PC-3 (cell line): ENCODE results near the gene PPOX. TPM values are rescaled to one million over a fixed set of nuclear protein-coding genes. Genes with fewer than 3 reads are reported as not detected.

Experiments used
- ATAC-seq: fragments of 200-7000 bp; cut with Tn5 transposase; 2 replicates; pipeline ENCODE4 v1.9.1; 2020; ENCODE audit warnings: mild to moderate bottlenecking, moderate library complexity
- BruUV-seq: library from RNA; stranded (reverse); fragments of 400-500 nt; replicated peaks from 2 replicates; lab custom pipeline; 2021; lab: Mats Ljungman, UMichigan
- CTCF ChIA-PET: fragments of 300-600 bp; sonication (Branson Sonifier 250); formaldehyde crosslinking; loops from one replicate; lab custom pipeline; 2022; ENCODE audit warnings: antibody characterized with exemption; lab: Charles Lee
- POLR2A ChIA-PET: fragments of 300-600 bp; sonication (Branson Sonifier 250); formaldehyde crosslinking; loops from one replicate; lab custom pipeline; 2022; ENCODE audit warnings: antibody characterized with exemption; ENCODE audit not compliant: unreplicated experiment; lab: Charles Lee
- DNase-seq: peaks from one replicate; pipeline ENCODE4 v3.0.0-alpha.2; 2015
- H2AFZ ChIP-seq: fragments of 300-600 bp; sonication (generic); 2 replicates; pipeline ENCODE4 v1.6.0; 2016; ENCODE audit warnings: antibody characterized with exemption, low read length
- H3F3A ChIP-seq: fragments of 300-600 bp; sonication (generic); one replicate; pipeline ENCODE4 v1.6.0; 2017; ENCODE audit warnings: antibody characterized with exemption, low read length, control low read depth, mild to moderate bottlenecking; ENCODE audit not compliant: unreplicated experiment
- H3K27ac ChIP-seq: fragments of 300-600 bp; sonication (generic); 2 replicates; pipeline ENCODE4 v1.5.1; 2016; ENCODE audit warnings: mild to moderate bottlenecking, low read length
- H3K27me3 ChIP-seq: fragments of 300-600 bp; sonication (generic); 2 replicates; pipeline ENCODE4 v1.6.1; 2016; ENCODE audit warnings: low read length, mixed read lengths
- H3K36me3 ChIP-seq: fragments of 300-600 bp; sonication (generic); 2 replicates; pipeline ENCODE4 v1.6.1; 2016; ENCODE audit warnings: low read depth, mixed run types, low read length, mixed read lengths
- H3K4me1 ChIP-seq: fragments of 300-600 bp; sonication (generic); 2 replicates; pipeline ENCODE4 v1.5.1; 2016; ENCODE audit warnings: low read length; ENCODE audit not compliant: insufficient read depth
- H3K4me2 ChIP-seq: fragments of 300-600 bp; sonication (generic); 2 replicates; pipeline ENCODE4 v1.6.0; 2016; ENCODE audit warnings: low read length
- H3K4me3 ChIP-seq: fragments of 300-600 bp; sonication (generic); 2 replicates; pipeline ENCODE4 v1.5.1; 2016; ENCODE audit warnings: mild to moderate bottlenecking, low read length, mixed read lengths
- H3K79me2 ChIP-seq: fragments of 300-600 bp; sonication (generic); 2 replicates; pipeline ENCODE4 v1.6.1; 2017; ENCODE audit warnings: low read length, mixed read lengths
- H3K9ac ChIP-seq: fragments of 300-600 bp; sonication (generic); 2 replicates; pipeline ENCODE4 v1.6.0; 2016; ENCODE audit warnings: mild to moderate bottlenecking, low read length
- H3K9me2 ChIP-seq: fragments of 300-600 bp; sonication (generic); replicated peaks from 2 replicates; pipeline ENCODE4 v1.6.1; 2016; ENCODE audit warnings: mixed run types, low read length, mixed read lengths
- H3K9me3 ChIP-seq: fragments of 300-600 bp; sonication (generic); 2 replicates; pipeline ENCODE4 v1.6.1; 2016; ENCODE audit warnings: low read length, mixed read lengths
- H4K20me1 ChIP-seq: fragments of 300-600 bp; sonication (generic); 2 replicates; pipeline ENCODE4 v1.6.1; 2016; ENCODE audit warnings: low read length, mixed read lengths
- EZH2 ChIP-seq: fragments of 300-600 bp; sonication (generic); IDR thresholded peaks from one replicate; pipeline ENCODE4 v1.6.1; 2017; ENCODE audit warnings: antibody characterized with exemption, mild to moderate bottlenecking, low read length; ENCODE audit not compliant: unreplicated experiment
- EZH2phosphoT487 ChIP-seq: fragments of 300-600 bp; sonication (generic); IDR thresholded peaks from 2 replicates; pipeline ENCODE4 v1.6.1; 2018; ENCODE audit warnings: mild to moderate bottlenecking, antibody characterized with exemption, low read length, borderline replicate concordance
- intact Hi-C: fragments of 100-400 bp; cut with micrococcal nuclease; formaldehyde crosslinking; loops from 2 replicates; pipeline ENCODE4 v1.9.0; 2023
- total RNA-seq: library from RNA; depleted of rRNA; stranded (reverse); fragments of >200 nt; gene quantifications from 2 replicates; pipeline ENCODE4 v1.2.3, GENCODE V29; 2014
- TF ChIP-seq, protein P1 (sequence below): fragments of 300-600 bp; sonication (generic); conservative IDR thresholded peaks from 2 replicates; pipeline ENCODE4 v1.5.1; 2017; ENCODE audit warnings: antibody characterized with exemption, low read depth, mild to moderate bottlenecking, low read length

Gene PPOX
- total RNA-seq, 1 experiment from 2014 or later = 22.9 TPM

DNA sequence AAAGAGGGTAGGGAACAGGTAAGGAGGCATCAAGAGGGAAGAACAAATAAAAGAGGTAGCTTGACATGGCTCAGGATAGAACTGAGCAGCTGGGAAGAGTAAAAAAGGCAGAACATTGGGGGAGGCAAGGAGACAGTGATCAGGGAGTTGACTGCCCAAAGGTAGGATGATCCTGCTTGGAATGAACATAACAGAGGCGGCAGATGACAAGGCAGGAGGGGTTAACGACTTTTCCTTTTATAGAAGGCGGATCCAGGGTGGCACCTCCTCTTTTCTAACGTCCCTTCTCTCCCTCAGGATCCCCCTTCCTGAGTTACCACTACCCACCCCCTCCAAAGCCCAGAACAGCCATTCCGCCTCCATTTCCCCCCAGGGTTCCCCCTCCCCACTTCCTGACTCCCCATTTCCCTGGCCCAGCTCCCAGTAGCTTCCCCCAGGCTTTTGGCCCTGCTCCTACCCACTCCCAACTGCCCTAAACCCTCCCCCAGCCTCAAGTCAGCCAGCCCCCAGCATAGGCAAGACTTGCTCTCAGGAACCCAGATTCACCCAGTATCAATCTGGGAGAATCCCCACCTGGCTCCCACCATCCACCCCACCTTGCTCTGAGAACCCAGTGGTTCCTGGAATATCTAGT, 33.4 kb downstream of the PPOX start:
- Histone ChIP-seq H3K4me2 (no peak overlapping the region), H3K27me3 (no peaks in the 10 kb centered on the region), H3K4me1 (peaks cover 26% of the 10 kb centered on the region), H3K9ac (no peak overlapping the region), H3K9me3 (no peaks in the 10 kb centered on the region), H3K27ac (no peak overlapping the region), H3F3A (no peaks in the 10 kb centered on the region), H3K36me3 (peaks cover 8% of the 10 kb centered on the region; the same call in 1 of the 2 replicates), H2AFZ (no peak overlapping the region), H4K20me1 (no peaks in the 10 kb centered on the region), H3K4me3 (no peak overlapping the region), H3K79me2 (peaks cover 23% of the 10 kb centered on the region), H3K9me2 (no peaks in the 10 kb centered on the region)
- DNase-seq = no peak
- POLR2A ChIA-PET = interaction anchor here (0.7 kb wide), 1 partner anchor 10 kb away, joined by 4 read pairs; no protein-coding TSS in a partner anchor
- ATAC-seq = no peak
- TF ChIP-seq EZH2 (no peak), EZH2phosphoT487 (no peak)
- TF ChIP-seq, protein P1, sequence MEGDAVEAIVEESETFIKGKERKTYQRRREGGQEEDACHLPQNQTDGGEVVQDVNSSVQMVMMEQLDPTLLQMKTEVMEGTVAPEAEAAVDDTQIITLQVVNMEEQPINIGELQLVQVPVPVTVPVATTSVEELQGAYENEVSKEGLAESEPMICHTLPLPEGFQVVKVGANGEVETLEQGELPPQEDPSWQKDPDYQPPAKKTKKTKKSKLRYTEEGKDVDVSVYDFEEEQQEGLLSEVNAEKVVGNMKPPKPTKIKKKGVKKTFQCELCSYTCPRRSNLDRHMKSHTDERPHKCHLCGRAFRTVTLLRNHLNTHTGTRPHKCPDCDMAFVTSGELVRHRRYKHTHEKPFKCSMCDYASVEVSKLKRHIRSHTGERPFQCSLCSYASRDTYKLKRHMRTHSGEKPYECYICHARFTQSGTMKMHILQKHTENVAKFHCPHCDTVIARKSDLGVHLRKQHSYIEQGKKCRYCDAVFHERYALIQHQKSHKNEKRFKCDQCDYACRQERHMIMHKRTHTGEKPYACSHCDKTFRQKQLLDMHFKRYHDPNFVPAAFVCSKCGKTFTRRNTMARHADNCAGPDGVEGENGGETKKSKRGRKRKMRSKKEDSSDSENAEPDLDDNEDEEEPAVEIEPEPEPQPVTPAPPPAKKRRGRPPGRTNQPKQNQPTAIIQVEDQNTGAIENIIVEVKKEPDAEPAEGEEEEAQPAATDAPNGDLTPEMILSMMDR = no peak
- CTCF ChIA-PET = no interaction called here
- no TSS peak for BruUV-seq
- intact Hi-C loops = no loop called here

DNA sequence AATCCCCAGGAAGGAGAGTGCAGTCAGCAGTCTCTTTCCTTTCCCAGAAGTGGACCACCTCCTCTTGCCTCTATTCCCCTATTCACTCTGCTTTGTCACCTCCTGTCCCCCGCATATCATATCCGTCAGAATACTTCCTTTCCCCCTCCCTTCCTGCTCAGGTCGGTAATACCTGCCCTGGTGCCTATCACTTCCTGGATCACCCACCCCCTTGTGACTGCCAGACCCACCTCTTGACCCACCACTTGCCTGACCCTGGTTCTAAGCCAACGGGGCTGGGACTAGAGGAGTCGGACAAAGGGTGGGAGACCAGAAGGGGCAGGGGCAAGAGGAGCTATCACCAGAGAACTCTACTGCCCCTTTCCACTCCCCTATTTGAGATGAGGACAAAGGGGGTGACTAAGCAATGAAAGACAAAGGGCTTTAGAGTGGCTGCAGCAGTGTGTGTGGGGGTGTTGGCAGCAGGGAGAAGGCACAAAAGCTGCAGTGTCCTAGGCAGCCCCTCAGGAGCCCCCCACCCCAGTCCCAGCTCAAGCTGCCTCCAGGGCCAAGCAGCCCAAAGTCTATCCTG, 34.3 kb downstream of the PPOX start:
- no peak overlapping the region for H2AFZ ChIP-seq
- POLR2A ChIA-PET = no interaction called here

More for the DNA sequence above, 34.3 kb downstream of the PPOX start:
- CTCF ChIA-PET = no interaction called here
- Histone ChIP-seq H3F3A (no peaks in the 10 kb centered on the region), H3K27ac (no peak overlapping the region), H3K36me3 (peaks cover 12% of the 10 kb centered on the region; the same call in 1 of the 2 replicates), H4K20me1 (no peaks in the 10 kb centered on the region), H3K4me2 (no peak overlapping the region), H3K4me3 (no peak overlapping the region), H3K4me1 (peaks cover 26% of the 10 kb centered on the region), H3K27me3 (no peaks in the 10 kb centered on the region), H3K9me2 (no peaks in the 10 kb centered on the region), H3K9me3 (no peaks in the 10 kb centered on the region), H3K79me2 (peaks cover 29% of the 10 kb centered on the region), H3K9ac (no peak overlapping the region)
- ATAC-seq (no peak), DNase-seq (no peak)
- BruUV-seq = no TSS peak
- intact Hi-C loops = no loop called here
- TF ChIP-seq EZH2phosphoT487 = no peak
- TF ChIP-seq EZH2 = no peak
- TF ChIP-seq, protein P1 = no peak
